ENCODE results near the gene SLC1A2.
A peak's percentile ranks its signal among the peaks of the same experiment; 100 is the strongest.

SLC1A2 gene

GRCh38 chr11:35270342-35270741 is 149.0 kb downstream of the SLC1A2 start:
- no peak for DNase-seq (ENCODE audit: low read depth)

- DNase-seq (ENCODE audit: low read depth) = peak; percentile 51
Observed at GRCh38 chr11:35267504-35267903, 151.9 kb downstream of the SLC1A2 start.

- DNase-seq (ENCODE audit: low read depth) = no peak
Observed at GRCh38 chr11:35265755-35266454, 153.5 kb downstream of the SLC1A2 start.

DNA sequence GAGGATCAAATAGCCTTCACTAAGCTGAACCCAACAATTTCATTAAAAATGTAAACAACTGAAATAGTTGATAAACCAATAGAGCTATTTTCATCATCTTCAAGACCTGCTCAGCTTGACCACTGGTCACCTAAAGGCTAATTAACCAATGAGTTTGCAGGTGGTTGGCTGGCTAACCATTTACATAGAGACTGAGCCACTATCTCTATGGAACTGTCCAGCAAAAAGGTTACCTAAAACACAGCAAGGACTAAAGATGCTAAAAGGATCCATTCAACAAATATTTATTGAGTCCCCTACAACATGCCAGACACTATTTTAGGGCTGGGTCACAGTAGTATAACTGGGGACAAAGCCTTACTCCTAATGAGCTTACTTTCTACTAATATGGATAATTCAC is 156.6 kb downstream of the SLC1A2 start:
- no peak for DNase-seq (ENCODE audit: low read depth)

GRCh38 chr11:35262056-35262455 is 157.3 kb downstream of the SLC1A2 start:
- DNase-seq (ENCODE audit: low read depth) = no peak

GRCh38 chr11:35261197-35261596 is 158.2 kb downstream of the SLC1A2 start:
- DNase-seq (ENCODE audit: low read depth) = no peak

GRCh38 chr11:35260342-35260985 is 158.9 kb downstream of the SLC1A2 start:
- peak; percentile 85 for DNase-seq (ENCODE audit: low read depth)

GRCh38 chr11:35259529-35259928 is 159.8 kb downstream of the SLC1A2 start:
- DNase-seq (ENCODE audit: low read depth) = no peak

GRCh38 chr11:35257281-35257680 is 162.1 kb downstream of the SLC1A2 start:
- DNase-seq (ENCODE audit: low read depth) = no peak

DNA sequence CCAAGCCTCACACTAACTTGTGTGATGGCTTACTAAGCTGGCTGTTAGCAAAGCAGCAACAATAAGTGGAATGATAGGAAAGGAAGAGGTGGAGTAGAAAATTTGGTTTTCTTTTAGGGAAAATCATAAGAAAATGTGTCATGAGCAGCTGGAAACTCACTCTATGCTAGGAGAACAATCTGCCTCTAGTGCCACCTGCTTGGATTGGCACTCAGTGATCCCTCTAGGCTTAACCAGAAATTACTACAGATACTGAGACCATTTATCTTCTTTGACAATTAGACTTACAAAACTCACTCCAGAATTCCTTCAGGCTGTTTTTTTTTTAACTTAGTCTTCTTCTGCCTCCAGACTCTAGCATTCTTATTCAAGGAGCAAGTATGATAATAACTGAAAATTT is 163.1 kb downstream of the SLC1A2 start:
- DNase-seq (ENCODE audit: low read depth) = no peak

- no peak for DNase-seq (ENCODE audit: low read depth)
Observed at GRCh38 chr11:35255514-35255913, 163.8 kb downstream of the SLC1A2 start.

DNA sequence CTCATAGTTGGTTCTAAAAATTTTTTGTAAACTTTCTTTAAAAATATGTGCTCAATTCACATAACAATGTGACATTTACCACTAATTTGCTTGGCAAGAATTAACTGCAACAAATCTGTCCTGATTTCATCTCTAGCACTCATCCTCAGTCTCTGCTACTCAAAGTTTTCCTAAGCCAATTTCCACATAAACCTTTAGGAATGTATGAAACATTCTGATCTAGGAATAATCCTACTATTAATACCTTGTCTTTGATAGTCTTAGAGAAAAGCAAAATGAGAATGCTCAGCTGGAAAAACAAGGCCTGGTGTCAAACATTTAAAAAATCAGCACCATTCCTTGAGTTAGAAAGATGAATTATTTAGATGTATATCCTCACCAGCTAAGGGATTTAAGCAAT is 166.1 kb downstream of the SLC1A2 start:
- DNase-seq (ENCODE audit: low read depth) = no peak

DNA sequence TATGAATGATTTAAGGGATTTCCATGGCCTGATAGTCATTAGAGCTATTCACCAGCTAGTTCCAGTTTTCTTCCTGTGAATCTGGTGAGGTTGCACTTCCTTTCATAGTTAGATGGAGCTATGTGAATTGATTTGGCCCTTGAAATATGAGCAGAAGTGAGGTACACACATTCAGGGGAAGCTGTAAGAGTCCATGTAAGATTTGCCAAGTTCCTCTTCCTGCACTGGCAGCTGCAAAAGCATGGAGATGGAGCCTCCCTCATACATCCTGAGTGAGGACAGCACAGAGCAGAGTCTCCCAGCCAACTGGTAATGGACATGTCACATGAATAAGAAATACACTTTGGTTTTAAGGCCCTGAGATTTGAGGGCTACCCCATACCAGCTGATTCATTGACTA is 168.7 kb downstream of the SLC1A2 start:
- DNase-seq (ENCODE audit: low read depth) = no peak

DNA sequence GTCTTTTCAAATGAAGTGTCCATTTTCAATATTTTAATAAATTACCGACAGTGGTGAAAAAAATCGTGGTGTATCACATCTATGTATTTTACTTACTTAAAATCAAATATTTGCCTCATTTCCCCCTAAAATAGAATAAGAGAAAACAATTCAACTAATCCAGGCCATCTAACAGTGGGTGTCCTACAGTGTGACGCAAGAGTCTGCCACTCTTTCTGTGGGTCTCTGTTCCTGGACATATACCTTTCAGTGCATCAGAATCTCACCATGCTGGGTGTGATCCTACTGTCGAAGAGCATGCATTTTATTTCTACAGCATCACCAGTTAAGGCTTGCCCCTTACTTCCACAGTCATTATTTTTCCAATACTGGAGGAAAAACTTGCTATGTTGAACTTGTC is 169.2 kb downstream of the SLC1A2 start:
- no peak for DNase-seq (ENCODE audit: low read depth)

GRCh38 chr11:35248558-35249323 is 170.6 kb downstream of the SLC1A2 start:
- no peak for DNase-seq (ENCODE audit: low read depth)

- no peak for DNase-seq (ENCODE audit: low read depth)
Observed at GRCh38 chr11:35247863-35248262, 171.5 kb downstream of the SLC1A2 start.

DNA sequence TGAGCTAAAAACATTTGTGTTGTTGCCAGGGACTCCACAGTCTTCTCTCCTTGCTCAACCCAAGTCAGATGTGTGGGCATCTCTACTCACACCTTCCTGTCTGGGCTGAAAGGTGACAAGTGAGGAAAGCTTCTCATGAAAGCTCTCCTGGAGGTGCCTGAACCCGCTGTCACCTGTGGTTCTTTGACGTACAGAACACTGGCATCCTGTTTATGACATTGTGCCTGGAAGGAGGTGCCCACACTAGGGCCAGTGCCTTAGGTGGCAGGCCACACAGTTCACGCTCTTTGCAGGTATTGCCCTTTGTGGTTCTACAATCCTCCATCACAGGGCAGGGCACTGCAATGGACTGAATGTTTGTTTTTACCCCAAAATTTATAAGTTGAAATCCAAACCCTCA is 171.9 kb downstream of the SLC1A2 start:
- no peak for DNase-seq (ENCODE audit: low read depth)

DNA sequence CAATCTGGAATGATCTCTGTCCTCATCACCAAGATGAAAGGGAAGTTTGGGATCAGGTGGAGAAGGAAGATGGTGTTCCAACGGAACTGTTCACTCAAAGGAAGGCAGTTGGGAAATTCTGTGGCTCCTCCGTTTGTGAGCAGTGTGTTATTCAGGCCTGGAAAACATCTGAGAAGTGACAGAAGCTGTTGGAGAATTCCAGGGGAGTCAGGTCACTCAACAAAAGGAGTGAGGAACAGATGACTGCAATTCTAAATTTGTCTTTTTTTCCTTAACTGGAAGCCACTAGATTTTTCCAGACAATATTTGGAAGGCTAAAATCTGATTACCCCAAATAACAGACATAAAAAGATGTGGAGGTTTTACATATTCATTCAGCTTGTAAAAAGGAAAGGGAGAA is 172.6 kb downstream of the SLC1A2 start:
- no peak for DNase-seq (ENCODE audit: low read depth)

DNA sequence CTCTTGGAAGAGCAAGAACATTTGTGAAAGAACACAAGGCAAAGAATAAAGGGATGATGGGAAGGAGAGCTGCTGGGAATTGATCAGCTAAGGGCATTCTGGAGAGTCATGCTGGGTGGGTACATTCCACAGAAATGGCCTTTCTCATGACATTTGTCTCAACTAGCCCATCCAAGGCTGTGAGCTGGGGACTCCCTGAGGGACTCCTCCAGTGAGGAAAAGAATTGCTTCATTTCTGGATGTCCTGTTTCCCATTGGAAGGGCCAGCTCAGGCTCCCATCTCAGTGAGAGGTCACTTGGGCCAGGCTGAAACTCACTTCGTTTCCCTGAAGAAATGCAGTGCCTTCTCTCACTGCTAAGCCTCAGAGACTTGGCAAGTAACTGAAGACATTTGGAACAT is 173.6 kb downstream of the SLC1A2 start:
- DNase-seq (ENCODE audit: low read depth) = no peak

DNA sequence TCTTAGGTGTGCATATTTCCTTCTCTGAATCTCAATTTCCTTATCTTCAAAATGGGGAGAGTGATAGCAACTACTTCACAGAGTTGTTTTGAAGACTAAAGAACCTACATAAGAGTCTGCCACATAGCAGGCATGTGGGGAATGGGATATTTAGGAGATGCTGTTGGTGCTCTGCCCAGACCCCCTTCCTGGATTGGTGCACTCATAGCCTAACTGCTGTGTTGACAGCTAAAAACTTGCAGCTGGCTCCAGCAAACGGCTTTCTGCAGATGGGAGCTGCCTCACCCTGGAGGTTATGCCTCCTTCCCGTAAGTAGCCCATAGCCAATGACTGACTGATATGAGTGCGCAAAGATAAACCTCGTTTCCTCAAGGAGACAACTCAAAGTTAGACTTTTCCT is 174.3 kb downstream of the SLC1A2 start:
- no peak for DNase-seq (ENCODE audit: low read depth)

- no peak for DNase-seq (ENCODE audit: low read depth)
Observed at GRCh38 chr11:35243774-35244173, 175.6 kb downstream of the SLC1A2 start.

GRCh38 chr11:35242412-35243242 is 176.7 kb downstream of the SLC1A2 start:
- no peak for DNase-seq (ENCODE audit: low read depth)
